Breast epithelium (tissue), 3 donors: Measurements from ENCODE around the gene ZNF565.

Experiments
- POLR2A ChIP-seq: fragments of 450-650 bp; IDR thresholded peaks from one replicate; pipeline ENCODE4 v1.6.1; 2016; ENCODE audit warnings: antibody characterized with exemption, mild to moderate bottlenecking, moderate library complexity
- POLR2AphosphoS5 ChIP-seq, 3 donors: sonication (generic); formaldehyde crosslinking; IDR thresholded peaks; one replicate each; pipeline ENCODE4 v1.6.1; 2017; ENCODE audit warnings: antibody characterized with exemption in 3 of 3
- TF ChIP-seq, protein P1 (sequence below), 3 donors: fragments of 450-650 bp; IDR thresholded peaks; one replicate each; pipeline ENCODE4 v1.5.1; 2016 to 2017; ENCODE audit warnings: antibody characterized with exemption in 3 of 3, mild to moderate bottlenecking in 3 of 3, moderate library complexity in 3 of 3

DNA sequence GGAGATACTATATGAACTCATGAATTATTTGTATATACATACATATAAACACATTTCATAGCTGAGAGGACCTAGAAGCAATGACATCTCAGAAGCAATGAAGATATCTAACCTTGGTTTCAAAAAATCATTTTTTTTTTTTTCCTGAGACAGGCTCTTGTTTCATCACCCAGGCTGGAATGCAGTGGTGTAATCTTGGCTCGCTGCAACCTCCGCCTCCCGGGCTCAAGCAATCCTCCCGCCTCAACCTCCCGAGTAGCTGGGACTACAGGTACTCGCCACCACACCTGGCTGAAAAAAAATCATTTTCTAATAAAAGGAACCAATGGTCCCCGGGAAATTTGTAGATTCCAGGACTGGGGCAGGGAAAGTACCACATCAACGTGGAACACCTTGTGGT lies 4.0 kb downstream of the ZNF565 start:
- TF ChIP-seq, protein P1, sequence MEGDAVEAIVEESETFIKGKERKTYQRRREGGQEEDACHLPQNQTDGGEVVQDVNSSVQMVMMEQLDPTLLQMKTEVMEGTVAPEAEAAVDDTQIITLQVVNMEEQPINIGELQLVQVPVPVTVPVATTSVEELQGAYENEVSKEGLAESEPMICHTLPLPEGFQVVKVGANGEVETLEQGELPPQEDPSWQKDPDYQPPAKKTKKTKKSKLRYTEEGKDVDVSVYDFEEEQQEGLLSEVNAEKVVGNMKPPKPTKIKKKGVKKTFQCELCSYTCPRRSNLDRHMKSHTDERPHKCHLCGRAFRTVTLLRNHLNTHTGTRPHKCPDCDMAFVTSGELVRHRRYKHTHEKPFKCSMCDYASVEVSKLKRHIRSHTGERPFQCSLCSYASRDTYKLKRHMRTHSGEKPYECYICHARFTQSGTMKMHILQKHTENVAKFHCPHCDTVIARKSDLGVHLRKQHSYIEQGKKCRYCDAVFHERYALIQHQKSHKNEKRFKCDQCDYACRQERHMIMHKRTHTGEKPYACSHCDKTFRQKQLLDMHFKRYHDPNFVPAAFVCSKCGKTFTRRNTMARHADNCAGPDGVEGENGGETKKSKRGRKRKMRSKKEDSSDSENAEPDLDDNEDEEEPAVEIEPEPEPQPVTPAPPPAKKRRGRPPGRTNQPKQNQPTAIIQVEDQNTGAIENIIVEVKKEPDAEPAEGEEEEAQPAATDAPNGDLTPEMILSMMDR (IDR thresholded peaks at IDR 0.05) = no peak
- TF ChIP-seq POLR2A (no peak), POLR2AphosphoS5 (IDR thresholded peaks at IDR 0.05) (no peak)
